ENCODE data around the gene ZNF644.
A peak's percentile ranks its signal among the peaks of the same experiment; 100 is the strongest.

The ZNF644 gene

DNA sequence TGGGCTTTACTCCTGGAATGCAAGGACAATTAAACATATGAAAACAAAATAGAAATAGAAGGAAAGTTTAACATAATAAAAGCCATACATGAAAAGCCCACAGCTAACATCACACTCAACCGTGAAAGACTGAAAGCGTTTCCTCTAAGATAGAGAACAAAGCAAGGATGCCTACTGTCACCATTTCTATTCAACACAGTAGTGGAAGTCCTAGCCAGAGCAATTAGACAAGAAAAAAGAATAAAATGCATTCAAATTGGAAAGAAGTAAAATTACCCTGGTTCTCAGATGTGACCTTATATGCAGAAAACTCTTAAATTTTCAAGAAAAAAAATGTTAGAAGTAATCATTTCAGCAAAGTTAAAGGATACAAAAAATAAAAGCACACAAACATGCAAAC, 34.0 kb downstream of the ZNF644 start:
- no peak for DNase-seq
- no peak for TF ChIP-seq POLR2A (IDR thresholded peaks at IDR 0.05; ENCODE audit: low read length)
- TF ChIP-seq GATA1 (IDR thresholded peaks at IDR 0.05; ENCODE audit: low read depth, low read length), result no peak

DNA sequence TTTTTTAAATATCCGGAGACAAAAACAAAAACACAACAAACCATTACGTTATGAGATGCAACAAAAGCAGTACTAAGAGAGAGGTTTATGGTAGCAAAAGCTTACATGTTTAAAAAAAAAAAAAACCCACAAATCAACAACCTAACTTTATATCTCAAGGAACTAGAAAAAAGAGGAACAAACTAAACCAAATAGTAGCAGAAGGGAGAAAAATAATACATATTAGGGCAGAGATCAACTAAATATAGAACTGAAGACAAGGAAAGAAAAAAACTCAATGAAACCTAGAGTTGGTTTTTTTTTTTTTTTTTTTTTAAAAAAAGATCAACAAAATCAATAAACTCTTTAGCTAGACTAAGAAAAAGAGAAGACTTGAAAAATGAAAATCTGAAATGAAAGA, 34.9 kb downstream of the ZNF644 start:
- no peak for DNase-seq
- TF ChIP-seq POLR2A (IDR thresholded peaks at IDR 0.05; ENCODE audit: low read length) (no peak), GATA1 (IDR thresholded peaks at IDR 0.05; ENCODE audit: low read depth, low read length) (no peak)

DNA sequence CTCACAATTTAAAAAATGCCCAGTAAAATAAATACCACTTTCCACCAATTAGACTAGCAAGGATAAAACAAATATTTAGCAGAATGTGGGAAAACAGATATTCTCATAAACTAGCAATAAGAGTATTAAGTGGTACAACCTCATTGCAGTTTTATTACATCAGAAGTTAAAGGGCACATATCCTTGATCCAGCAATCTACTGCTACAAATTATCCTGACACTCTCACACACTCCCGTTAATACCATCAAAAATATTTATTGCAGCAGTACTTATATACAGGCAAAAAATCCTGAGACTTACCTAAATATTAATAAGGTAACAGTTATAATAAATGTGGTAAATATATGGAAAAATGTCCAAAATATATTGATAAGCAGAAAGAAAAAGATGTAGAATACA, 44.3 kb downstream of the ZNF644 start:
- TF ChIP-seq GATA1 (IDR thresholded peaks at IDR 0.05; ENCODE audit: low read depth, low read length) (no peak), POLR2A (IDR thresholded peaks at IDR 0.05; ENCODE audit: low read length) (no peak)

DNA sequence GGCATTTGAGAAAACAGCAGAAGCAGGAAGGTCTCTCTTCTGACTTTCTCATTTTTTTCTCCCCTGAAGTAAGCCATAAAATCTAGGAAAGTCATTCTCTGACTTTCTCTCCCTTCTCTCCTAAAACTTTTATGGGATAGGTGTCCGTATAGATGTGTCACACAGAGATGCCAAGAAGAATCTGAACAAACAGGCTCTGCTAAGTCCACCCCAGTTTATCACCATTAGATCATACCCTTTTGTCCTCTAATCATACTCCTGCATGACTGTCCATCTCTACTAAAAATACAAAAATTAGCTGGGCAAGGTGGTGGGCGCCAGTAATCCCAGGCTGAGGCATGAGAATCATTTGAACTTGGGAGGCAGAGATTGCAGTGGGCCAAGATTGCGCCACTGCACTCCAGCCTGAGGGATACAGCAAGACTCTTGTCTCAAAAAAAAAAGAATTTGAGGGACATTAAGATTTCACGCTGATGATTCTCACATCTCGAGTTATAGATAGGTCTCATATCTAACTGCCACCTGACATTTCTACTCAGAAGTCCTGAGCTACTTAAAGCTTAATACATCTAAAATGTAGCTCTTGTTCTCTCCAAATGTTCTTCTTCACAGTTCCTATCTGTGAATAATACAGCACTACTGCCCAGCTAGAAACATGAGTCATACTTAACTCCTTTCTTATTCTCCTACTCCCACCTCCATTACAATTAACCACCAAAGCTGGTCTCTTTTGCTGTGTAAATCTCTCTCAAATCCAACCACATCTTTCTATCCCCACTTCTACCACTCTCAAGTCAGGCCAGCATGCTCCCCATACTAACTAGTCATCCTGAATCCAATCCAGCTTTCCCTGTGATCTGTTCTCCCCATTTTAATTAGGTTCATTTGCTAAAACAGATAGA, 47.7 kb downstream of the ZNF644 start:
- DNase-seq, result no peak
- TF ChIP-seq POLR2A (IDR thresholded peaks at IDR 0.05; ENCODE audit: low read length) (no peak), GATA1 (IDR thresholded peaks at IDR 0.05; ENCODE audit: low read depth, low read length) (no peak)

More for the DNA sequence above, 44.3 kb downstream of the ZNF644 start:
- peak in 1 of 2 experiments; percentile 18 for DNase-seq

DNA sequence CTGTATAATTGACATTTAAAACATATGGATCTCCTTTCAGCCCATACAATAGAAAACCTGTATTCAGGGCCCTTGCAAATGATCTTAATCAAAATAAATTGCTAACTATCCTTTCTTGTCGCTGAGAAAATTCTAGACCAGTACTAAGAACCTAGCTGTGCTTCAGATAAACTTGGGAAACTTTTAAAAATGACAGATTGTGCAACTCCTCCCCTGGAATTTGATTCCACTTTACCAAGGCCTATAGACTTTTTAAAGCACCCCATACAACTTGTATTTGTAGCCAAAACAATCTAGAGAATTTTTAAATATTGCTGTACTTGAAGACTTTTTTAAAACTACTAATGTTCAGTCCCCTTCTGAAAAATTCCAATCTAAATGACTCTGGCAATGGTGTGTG, 51.6 kb downstream of the ZNF644 start:
- TF ChIP-seq GATA1 (IDR thresholded peaks at IDR 0.05; ENCODE audit: low read depth, low read length) (no peak), POLR2A (IDR thresholded peaks at IDR 0.05; ENCODE audit: low read length) (no peak)
- DNase-seq, result no peak

DNA sequence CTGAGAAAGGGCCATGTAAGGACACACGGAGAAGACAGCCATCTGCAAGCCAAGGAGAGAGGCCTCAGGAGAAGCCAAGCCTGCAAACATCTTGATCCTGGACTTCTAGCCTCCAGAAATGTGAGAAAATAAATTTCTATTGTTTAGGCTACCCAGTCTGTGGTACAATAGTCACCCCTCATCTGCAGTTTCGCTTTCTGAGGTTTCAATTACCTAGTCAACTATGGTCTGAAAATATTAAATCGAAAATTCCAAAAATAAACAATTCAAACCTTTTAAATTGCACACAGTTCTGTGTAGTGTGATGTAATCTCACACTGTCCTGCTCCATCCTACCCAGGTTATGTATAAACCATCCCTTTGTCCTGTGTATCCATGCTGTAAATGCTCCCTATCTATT, 52.6 kb downstream of the ZNF644 start:
- no peak for TF ChIP-seq POLR2A (IDR thresholded peaks at IDR 0.05; ENCODE audit: low read length)
- no peak for DNase-seq

DNA sequence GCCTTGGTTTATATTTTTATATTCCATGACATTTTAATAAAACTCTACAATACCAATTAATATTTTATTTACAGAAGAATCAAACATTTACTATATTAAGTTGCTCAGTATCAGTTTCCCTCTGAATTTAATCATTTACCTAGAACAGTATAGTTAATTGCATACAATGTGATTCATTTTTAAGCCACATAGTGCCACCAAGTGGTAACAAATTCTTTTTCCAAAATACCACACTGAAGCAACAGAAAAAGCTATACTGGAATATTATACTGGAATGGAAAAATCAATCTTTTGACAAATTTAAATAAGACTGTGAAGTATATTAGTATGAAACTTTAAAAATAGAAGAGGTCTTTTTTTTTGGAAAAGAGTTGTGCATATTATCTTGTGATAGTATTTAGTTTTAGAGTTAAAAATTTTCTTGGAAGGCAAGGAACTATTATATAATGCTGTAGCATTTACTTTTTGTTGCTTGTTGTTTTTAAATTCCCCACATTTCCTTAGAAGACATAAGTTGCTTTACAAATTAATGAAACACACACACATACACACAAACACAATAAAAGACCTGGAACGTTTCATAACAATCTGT, 57.3 kb downstream of the ZNF644 start:
- TF ChIP-seq POLR2A (IDR thresholded peaks at IDR 0.05; ENCODE audit: low read length), result no peak
- TF ChIP-seq GATA1 (IDR thresholded peaks at IDR 0.05; ENCODE audit: low read depth, low read length), result no peak
- peak; percentile 11 to 49 for DNase-seq

DNA sequence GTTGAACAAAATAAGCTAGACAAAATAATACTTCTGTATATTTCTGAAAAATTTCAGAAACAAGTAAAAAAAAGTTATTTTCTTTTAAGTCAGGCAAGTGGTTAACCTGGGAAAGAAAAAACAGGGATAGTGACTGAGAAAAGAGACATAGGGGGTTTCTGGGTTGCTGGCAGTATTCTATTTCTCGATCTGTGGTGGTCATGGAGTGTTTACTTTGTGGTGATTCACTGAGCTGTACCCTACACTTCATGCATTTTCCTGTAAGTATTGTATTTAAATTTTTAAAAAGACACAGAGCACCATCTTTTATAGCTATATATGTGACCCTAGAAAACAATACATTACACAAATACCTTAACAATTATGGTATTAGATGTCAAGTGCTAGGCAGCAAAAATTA, 58.2 kb downstream of the ZNF644 start:
- TF ChIP-seq POLR2A (IDR thresholded peaks at IDR 0.05; ENCODE audit: low read length), result no peak
- DNase-seq, result no peak

DNA sequence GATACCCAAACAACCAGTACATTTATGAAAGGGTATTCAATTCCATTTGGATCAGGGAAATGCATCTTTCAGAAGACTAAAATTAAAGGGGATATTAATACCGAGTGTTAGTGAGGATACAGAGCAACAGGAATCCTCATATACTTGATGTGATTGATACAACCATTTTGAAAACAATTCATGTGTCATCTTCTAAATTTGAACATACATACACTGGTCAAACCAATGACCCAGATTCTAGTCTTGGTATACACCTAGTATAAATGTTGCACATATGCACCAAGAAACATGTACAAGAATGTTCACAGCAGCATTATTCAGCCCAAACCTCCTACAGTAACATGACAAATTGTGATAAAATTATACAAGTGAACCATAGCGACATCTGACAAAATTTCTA, 58.6 kb downstream of the ZNF644 start:
- DNase-seq, result no peak
- TF ChIP-seq POLR2A (IDR thresholded peaks at IDR 0.05; ENCODE audit: low read length) (no peak), GATA1 (IDR thresholded peaks at IDR 0.05; ENCODE audit: low read depth, low read length) (no peak)

DNA sequence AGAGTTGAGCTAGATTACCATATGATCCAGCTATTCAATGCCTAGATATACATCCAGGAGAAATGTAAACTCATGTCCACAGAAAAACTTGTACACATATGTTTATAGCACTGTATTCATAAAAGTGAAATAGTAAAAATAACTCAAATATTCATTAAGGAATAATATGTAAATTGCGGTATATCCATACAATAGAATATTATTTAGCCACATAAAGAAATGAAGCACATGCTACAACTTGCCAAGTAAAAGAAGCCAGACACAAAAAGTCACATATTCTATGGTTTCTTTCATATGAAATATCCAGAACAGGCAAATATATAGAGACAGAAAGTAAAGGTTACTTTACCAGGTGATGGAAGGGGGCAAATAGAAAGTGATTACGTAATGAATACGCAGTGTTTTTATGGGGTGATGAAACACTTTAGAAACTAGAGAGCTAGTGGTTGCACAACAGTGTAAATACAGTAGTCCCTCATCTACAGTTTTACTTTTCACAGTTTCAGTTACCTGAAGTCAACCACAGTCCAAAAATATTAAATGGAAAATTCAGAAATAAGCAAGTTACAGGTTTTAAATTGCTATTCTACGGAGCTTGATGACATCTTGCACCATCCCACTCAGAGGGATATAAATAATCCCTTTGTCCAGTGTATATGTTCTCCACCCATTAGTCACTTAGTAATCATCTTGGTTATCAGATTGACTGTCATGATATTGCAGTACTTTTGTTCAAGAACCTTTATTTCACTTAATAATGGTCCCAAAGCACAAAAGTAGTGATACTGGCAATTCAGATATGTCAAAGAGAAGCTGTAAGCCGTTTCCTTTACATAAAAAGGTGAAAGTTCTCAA, 62.3 kb downstream of the ZNF644 start:
- peak; percentile 16 to 58 for DNase-seq
- TF ChIP-seq POLR2A (IDR thresholded peaks at IDR 0.05; ENCODE audit: low read length) (no peak), GATA1 (IDR thresholded peaks at IDR 0.05; ENCODE audit: low read depth, low read length) (no peak)

DNA sequence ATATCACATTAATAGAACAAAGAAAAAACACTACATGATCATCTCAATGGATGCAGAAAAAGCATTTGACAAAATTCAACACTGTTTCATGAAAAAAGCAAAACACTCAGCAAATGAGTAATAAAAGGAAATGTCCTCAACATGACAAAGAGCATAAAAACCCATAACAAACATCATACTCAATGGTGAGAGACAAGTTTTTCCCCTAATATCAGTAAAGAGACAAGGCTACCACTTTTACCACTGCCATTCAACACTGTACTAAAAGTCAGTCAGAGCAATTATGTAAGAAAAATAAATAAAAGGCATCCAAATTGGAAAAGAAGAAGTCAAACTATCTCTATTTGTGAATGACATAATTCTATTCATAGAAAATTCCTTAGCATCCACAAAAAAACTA, 64.3 kb downstream of the ZNF644 start:
- no peak for TF ChIP-seq GATA1 (IDR thresholded peaks at IDR 0.05; ENCODE audit: low read depth, low read length)
- TF ChIP-seq POLR2A (IDR thresholded peaks at IDR 0.05; ENCODE audit: low read length), result no peak
- DNase-seq, result no peak

DNA sequence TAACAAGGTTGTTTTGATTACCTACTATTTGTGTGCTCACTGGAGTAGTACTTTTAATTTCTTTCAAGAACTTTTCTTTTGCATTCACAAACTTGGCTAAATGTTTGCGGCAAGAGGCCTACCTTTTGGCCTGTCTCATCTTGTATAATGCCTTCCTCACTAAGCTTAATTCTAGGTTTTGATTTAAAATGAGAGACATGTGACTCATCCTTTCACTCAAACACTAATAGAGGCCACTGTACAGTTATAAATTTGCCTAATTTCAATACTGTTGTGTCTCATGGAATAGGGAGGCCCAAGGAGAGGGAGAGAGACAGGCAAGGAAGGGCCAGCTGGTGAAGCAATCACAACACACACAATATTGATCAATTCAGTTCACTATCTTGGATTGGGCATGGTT, 66.1 kb downstream of the ZNF644 start:
- no peak for TF ChIP-seq GATA1 (IDR thresholded peaks at IDR 0.05; ENCODE audit: low read depth, low read length)
- no peak for TF ChIP-seq POLR2A (IDR thresholded peaks at IDR 0.05; ENCODE audit: low read length)
- DNase-seq, result no peak

DNA sequence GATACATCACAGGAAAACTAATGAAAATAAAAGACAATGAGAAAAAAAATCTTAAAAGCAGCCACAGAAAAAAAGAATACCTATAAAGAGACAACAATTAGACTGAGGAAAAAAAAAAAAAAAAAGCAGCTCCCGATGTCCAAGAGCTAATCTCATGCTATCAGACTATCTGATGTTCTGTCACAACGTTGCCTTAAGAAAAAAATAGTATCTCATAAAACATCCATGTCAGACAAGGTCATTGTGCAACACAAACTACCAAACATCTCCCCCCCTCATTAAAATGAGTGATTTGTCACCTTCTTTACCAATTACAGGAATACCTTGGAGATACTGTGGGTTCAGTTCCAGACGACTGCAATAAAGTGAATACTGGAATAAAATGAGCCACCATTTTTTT, 68.9 kb downstream of the ZNF644 start:
- no peak for TF ChIP-seq POLR2A (IDR thresholded peaks at IDR 0.05; ENCODE audit: low read length)
- TF ChIP-seq GATA1 (IDR thresholded peaks at IDR 0.05; ENCODE audit: low read depth, low read length), result no peak
- DNase-seq, result peak in 1 of 2 experiments; percentile 21

DNA sequence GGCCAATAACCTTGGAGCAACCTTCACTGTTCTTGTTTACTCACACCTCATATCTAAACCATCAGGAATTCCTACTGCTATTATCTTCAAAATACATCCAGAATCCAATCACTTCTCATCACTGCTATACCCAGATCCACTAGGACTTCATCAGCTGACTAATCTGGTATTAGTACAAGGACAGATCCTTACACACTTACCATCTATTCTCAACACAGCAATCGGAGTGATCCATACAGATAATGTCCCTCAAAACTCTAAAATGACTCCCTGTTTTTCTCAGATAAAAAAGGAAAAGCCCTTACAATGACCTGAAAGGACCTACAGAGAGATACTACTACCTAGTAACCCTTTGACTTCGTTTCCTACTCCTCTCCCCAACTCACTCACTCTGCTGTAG, 70.8 kb downstream of the ZNF644 start:
- no peak for DNase-seq
- TF ChIP-seq POLR2A (IDR thresholded peaks at IDR 0.05; ENCODE audit: low read length) (no peak), GATA1 (IDR thresholded peaks at IDR 0.05; ENCODE audit: low read depth, low read length) (no peak)

All from erythroblast (primary cell).